ENCODE data around the gene CDYL2. TPM values are rescaled to one million over a fixed set of nuclear protein-coding genes. Genes with fewer than 3 reads are reported as not detected.

The CDYL2 gene
- total and polyA plus RNA-seq, 12 donors, result 0.59 to 5.3 (median 2.9) TPM

DNA sequence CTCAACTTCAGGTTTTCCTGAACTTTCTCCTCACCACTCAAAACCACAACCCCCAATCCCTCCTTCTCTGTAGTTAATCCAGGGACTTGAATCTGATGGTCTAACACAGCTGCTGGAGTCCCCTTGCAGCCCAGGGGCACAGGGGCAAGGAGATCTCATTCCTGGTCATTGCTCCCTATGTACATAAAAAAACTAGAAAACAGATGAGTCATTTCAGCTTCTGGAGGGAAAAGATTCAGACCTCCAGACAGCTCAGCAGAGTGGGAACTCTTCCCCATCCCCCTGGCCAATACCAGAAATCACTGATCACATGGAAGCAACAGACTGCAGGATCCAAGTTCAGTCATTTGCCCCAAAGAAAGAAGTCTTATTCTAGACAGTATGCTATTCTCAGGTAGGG, 201.5 kb downstream of the CDYL2 start:
- intact Hi-C loops (cut with DNase I), result no loop called here
- Histone ChIP-seq H3K9me3 (no peaks in the 10 kb centered on the region), H3K4me1 (no peaks in the 10 kb centered on the region), H3K36me3 (peaks cover 0 to 21% (median 0%) of the 10 kb centered on the region in 9 donors), H3K27me3 (no peaks in the 10 kb centered on the region), H3K27ac (no peak overlapping the region), H3K4me3 (no peak overlapping the region)
- DNase-seq (no peak), ATAC-seq (no peak)
- TF ChIP-seq CTCF (IDR thresholded peaks at IDR 0.05), result no peak

GRCh38 chr16:80601182-80601581, 203.2 kb downstream of the CDYL2 start:
- no peaks in the 10 kb centered on the region for H3K4me1 ChIP-seq
- H3K27ac ChIP-seq, result no peak overlapping the region
- peaks cover 0 to 8% (median 0%) of the 10 kb centered on the region in 9 donors for H3K36me3 ChIP-seq
- DNase-seq (no peak), ATAC-seq (no peak)
- no peaks in the 10 kb centered on the region for H3K27me3 ChIP-seq
- H3K4me3 ChIP-seq, result no peak overlapping the region
- 90 to 91% methylated on average over 4 of the region's 4 CpGs for WGBS, 2 donors
- intact Hi-C loops (cut with DNase I), result no loop called here
- no peak for TF ChIP-seq CTCF (IDR thresholded peaks at IDR 0.05)
- H3K9me3 ChIP-seq, result no peaks in the 10 kb centered on the region

GRCh38 chr16:80599466-80599865, 204.9 kb downstream of the CDYL2 start:
- Histone ChIP-seq H3K4me1 (no peaks in the 10 kb centered on the region), H3K27ac (no peak overlapping the region), H3K9me3 (no peaks in the 10 kb centered on the region), H3K36me3 (peaks cover 0 to 8% (median 0%) of the 10 kb centered on the region in 9 donors), H3K4me3 (no peak overlapping the region), H3K27me3 (no peaks in the 10 kb centered on the region)
- WGBS, 2 donors, result 64 to 75% methylated on average over 3 of the region's 3 CpGs
- no peak for ATAC-seq
- intact Hi-C loops (cut with DNase I), result no loop called here
- no peak for DNase-seq
- no peak for TF ChIP-seq CTCF (IDR thresholded peaks at IDR 0.05)

DNA sequence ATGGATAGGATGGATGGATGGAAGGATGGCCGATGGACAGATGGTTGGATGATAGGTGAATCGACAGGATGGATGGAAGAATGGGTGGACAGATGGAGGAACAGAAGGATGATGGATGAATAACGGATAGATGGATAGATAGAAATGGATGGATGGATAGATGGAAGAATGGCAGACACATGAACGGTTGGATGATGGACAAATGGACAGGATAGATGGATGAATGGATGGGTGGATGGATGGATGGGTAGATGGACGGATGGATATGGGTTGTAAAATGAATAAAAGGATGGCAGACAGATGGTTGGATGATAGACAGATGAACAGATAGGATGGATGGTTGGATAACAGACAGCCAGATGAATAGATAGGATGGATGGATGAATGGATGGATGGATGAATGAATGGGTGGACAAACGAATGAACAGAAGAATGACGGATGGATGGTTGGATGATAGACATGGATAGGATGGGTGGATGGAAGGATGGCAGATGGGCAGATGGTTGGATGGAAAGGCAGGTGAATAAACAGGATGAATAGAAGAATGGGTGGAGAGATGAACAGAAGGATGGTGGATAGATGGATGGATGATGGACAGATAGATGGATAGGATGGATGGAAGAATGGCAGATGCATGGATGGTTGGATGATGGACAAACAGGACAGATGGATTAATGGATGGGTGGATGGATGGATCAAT, 207.7 kb downstream of the CDYL2 start:
- DNase-seq, result no peak
- Histone ChIP-seq H3K4me3 (no peak overlapping the region), H3K9me3 (no peaks in the 10 kb centered on the region), H3K36me3 (no peaks in the 10 kb centered on the region), H3K27me3 (no peaks in the 10 kb centered on the region), H3K4me1 (no peaks in the 10 kb centered on the region), H3K27ac (no peak overlapping the region)
- TF ChIP-seq CTCF (IDR thresholded peaks at IDR 0.05), result no peak
- ATAC-seq, result no peak
- WGBS, 2 donors, result 81 to 86% methylated on average over 7 of the region's 7 CpGs
- intact Hi-C loops (cut with DNase I), result no loop called here
